ENCODE data around the gene ZDHHC11.
"Not testable (repeated sequence)": the region's sequence is repeated elsewhere in the genome, so short reads cannot be mapped to it uniquely, and the experiment has no call there.

ZDHHC11 gene

DNA sequence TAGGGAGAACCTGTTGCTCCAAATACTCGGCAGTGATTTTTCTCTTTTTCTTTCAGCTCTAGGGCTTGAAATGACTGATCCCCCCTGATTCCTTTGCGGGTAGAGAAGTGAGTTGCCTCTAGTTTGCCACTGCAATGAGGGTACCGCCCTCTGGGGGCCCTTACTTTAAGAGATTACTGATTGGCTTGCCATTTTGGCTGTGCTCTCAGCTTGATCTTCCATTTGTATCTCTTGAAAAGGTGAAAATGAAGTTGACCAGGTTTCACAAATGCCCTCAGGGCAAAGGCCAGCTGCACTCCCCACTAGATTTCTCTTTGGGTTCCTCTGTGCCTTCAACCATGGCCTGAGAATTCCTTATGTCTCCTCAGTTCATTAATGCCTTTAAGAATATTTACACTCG is 52.8 kb downstream of the ZDHHC11 start:
- DNase-seq: not testable (repeated sequence)

DNA sequence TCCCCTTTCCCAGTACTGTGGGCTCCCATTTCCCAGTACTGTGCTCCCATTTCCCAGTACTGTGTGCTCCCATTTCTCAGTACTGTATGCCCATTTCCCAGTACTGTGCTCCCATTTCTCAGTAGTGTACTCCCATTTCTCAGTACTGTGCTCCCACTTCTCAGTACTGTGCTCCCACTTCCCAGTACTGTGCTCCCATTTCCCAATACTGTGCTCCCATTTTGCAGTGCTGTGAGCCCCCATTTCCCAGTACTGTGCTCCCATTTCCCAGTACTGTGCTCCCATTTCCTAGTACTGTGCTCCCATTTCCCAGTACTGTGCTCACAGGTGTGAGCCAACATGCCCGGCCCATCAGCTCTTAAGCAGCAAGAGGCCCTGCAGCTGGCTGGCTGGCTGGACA is 54.9 kb downstream of the ZDHHC11 start:
- DNase-seq: not testable (repeated sequence)

DNA sequence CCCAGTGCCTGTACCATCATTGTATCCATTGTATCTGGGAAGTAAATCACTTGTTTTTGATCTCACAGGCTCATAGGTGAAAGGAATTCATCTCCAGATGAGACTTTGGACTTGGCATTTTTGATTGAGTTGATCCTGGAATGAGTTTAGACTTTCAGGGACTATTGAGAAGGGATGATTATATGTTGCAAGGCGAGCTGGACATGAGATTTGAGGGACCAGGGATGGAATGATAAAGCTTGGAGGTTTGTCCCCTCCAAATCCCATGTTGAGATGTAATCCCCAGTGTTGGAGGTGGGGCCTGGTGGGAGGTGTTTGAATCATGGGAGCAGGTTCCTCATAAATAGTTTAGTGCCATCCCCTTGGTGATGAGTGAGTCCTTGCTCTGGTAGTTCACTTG is 55.8 kb downstream of the ZDHHC11 start:
- not testable (repeated sequence) for DNase-seq

DNA sequence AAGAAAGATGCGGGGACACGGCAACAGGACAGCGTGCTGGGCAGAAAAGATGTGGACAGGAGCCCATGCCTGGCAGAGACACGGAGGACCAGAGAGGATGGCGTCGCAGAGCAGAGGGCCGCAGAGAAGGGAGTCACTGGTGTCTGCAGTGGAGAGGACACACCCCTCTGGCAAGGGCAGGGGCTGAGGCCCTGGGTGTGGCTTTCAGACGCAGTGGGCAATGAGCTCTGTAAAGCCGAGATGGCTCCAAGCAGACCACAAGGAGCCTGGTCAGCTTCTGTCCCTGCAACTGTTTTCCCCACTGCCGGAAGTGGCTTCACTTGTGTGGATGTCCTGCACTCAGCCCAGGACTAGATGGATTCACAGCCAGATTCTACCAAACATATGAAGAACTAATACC is 62.1 kb downstream of the ZDHHC11 start:
- not testable (repeated sequence) for DNase-seq

DNA sequence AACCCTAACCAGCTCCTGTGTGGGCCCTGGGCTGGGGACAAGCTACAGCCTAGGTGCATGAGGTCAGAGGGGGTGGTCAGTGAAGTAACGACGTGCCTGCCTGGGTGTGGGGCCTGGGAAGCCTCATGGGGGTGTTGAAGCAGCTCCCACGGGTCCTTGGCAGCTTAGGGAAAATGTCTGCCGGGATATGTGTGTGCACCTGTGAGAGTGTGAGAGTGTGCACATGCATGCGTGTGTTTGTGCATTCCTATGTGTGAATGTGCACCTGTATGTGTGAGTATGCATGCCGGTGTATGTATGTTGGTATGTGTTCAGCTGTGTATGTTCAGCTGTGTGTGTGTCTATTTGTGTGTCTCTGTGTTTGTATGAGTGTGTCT is 62.9 kb downstream of the ZDHHC11 start:
- not testable (repeated sequence) for DNase-seq

DNA sequence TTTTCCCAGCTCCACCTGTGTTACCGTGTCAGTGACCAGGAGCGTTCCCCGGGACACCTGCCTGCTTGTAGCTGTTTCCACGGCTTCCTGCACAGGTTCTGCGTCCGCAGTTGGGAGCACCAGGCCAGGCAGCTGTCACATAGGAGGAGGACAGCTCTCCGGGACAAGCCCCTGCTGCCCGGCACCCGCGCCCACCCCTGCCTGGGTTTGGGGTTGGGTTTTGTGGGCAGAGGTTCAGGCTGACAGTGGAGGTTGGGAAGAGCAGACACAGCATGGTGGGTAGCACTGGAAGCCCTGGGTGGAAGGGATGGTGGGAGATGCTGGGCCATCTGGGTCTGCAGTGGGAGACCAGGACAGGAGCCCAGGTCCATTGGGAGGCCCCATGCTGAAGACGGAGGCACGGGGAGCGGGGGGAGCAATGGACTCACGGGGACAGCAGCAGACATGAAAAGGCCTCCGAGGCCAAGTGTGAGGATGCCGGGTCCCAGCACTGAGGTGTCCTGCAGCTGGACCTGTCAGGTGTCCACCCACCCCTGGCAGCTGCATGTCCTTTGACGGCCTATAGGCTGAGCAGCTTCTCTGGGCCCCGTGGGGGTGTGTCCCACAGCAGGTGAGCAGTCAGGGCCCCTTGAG is 63.4 kb downstream of the ZDHHC11 start:
- DNase-seq: not testable (repeated sequence)

DNA sequence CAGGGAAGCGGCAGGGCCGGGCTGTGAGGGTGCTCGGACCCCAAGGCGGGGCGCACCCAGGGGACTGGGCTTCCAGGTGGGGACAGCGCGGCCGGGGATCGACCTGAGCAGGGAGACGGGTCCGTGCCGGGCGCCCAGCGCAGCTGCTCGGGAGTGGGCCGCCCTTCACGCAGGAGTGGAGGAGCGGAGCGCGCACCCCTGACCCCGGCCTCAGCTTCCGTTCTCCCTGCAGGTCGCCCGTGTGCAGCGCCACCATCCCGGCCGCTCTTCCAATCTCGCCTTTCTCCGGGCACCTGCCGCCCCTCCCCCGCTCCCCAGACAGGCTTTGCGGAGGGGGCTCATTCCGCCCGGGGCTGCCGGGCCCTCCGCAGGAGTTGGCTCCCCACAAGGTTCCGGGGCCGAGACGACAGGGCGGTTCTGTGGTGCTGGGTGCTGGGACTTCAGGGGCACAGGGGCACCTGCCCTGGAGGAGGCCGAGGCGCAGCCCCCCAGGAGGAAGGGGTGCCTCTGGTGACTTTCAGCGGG is 65.5 kb downstream of the ZDHHC11 start:
- DNase-seq: not testable (repeated sequence)

DNA sequence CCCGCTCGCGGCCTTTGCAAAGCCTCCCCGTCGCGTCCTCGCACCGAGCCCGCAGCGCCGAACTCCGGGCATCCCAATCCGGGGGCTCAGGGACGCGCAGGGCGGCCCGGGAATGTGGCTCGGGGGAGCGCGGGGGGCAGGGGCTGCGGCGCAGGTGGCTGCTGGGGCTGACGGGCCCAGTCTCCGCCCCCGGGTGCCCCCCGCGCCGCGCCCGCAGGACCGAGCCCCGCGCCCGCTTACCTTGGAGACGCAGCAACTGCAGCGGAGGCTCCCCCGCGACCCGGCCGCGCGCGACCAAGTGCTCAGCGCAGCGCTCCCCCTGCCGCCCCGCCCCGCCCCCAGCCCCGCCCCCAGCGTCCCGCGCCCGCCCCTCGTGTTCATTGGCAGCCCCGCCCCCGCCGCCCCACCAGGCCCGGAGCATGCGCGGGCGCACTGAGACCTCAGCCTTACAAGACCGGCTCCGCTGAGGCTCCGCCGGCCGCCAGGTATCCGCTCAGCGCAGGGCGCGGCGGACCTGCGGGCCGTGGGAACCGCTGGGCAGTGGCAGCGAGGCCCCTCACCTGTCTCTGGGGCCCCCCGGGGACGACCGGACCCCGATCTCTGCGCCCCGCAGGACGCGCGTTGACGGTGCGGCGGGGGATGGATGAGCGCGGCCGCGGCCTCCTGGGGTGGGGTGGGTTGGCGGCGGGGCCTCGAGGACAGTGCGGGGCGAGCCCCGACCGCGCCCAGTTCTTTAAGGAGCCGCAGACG is 66.2 kb downstream of the ZDHHC11 start, which contains the start of gene ZDHHC11B:
TSS of gene ZDHHC11B (minus strand) at position 302 of the 750 bp plus-strand sequence. CDS start 17,810 bp downstream, outside the sequence.
- DNase-seq: peak; percentile 1

DNA sequence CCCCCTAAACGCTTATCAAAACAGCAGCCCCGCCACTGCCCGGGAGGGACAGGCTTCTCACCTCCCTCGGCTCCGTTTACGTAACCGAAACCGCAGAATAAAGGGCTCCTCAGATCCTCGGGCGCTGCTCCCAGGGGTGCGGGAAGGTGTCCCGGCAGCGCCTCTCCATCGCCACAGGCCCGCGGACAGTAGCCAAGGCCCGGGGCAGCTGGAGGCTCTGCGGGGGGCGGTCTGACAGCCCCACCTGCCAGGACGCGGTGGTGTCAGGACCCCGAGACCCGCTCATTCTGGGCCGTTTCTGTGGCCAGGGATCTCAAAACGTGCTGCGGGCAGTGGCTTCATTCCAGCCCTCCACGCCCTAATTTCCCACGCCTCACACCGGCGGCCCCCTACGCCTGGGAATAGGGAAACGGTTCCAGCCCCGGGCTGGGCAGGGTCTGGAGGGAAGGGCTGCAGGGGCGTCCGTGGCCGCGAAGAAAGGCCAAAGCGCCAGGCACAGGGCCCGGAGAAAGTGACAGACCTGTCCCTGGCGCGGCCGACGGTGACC is 66.8 kb downstream of the ZDHHC11 start:
- DNase-seq: not testable (repeated sequence)

DNA sequence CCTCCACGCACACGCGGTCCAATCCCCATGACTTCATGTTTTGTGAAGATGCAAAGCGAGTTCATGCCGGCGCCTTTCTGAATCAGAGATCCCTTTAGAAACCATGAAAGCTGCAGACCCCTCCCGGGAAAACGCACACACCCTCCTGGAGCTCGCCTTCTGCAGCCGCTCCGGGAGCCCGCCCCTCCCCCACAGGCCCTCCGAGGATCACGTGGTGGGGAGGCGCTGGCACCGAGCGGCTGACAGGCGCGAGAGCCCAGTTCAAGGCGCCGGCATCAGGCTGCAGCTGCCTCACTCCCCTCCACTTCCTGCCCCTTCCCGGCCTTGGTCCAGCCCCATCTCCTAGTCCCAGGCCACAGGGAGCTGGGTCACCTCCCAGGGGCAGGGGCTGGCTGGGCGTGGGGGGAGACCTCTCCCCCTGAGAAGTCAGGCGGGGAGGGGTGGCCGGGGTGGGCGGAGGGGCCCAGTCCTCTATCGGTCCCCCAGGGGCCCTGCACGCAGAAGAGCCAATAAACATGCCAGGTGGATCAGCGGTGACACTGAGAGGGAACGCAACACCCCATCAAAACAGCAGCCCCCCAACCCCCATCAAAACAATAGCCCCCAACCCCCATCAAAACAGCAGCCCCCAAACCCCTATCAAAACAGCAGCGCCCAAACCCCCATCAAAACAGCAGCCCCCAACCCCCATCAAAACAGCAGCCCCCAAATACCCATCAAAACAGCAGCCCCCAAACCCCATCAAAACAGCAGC is 67.6 kb downstream of the ZDHHC11 start:
- not testable (repeated sequence) for DNase-seq

DNA sequence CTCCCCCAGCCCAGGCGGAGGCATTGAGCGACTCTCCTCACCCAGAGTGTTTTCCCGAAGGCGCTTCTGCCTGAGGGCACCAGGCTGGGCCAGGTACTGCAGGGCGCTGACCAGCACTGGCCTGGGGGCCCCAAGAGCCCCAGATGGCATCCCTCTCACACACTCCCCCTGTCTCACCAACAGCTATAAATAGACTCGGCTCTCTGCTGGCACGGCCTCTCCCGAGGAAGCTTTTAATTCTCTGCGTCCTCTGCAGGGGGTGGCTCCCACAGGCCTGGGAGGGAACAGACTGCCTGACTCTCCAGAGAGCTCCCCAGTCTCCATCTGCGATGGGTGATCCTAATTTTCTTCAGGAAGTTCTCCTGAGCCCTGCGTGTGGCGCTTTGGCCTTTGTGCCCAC is 68.4 kb downstream of the ZDHHC11 start:
- DNase-seq: not testable (repeated sequence)

DNA sequence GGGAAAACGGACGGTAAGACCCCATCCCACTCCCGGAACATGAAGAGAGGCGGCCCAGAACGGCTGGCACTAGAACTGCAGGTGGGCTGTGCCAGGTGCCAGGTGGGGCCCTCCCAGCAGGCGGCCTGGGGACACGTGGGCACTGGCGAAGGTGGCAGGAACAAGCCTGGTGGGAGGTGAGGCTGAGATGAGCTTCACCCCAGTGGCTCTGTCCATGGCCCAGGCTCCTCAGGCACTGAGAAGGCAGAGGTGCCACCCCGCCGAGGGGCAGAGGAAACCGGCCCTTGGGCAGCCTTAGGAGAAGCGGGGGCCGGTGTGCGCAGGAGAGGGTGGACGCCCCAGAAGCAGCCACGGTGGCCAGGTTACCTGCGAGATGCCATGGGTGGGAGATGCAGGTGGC is 70.2 kb downstream of the ZDHHC11 start:
- DNase-seq: not testable (repeated sequence)

DNA sequence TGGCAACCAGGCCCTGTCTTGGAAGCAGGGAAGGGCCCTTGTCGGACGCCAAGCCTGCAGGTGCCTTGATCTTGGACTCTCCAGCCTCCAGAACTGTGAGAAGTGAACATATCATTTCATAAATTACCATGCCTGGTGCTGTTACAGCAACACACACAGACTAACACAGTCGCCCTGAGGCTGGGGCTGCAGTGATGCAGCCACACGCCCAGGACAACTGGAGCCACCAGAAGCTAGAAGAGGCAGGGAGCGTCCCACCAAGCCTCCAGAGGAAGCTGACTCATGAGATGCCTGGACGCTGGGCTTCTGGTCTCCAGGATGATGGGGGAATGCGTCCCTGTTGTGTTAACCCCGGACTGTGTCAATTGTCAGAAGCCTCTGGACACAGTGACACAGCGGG is 71.8 kb downstream of the ZDHHC11 start:
- DNase-seq: not testable (repeated sequence)

DNA sequence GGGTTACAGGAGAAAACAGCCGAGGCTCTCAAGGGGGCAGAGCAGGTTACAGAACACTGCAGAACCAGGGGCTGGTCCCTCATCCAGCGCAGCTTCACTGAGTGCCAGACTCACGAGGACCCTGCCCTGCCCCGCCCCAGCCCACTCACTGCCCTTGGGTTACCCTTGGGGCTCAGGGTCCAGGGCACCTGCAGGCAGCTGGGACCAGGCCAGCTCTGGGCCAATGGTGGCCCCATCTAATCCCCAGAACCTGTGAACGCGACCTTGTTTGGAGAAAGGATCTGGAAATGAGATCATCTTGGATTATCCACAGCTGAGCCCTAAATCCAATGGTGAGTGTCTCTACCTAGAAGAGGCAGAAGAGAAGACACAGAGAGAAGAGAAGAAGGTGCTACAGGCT is 72.4 kb downstream of the ZDHHC11 start:
- not testable (repeated sequence) for DNase-seq

DNA sequence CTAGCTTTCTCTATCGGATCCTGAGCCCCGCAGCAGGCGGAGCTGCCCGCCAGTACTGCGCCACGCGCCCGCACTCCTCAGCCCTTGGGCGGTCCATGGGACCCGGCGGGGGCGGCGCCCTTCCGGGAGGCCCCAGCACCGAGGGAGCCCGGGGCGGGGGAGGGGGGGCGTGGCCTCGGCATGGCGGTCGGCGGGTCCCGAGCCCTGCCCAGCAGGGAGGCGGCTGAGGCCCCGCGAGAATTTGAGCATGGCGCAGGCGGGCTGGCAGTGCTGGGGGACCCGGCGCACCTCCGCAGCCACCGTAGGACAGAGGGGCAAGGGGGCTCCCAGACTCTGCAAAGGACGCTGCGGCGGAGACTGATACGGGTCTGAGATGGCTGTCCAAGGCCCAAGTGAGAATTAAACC is 73.0 kb downstream of the ZDHHC11 start:
- no peak for DNase-seq

DNA sequence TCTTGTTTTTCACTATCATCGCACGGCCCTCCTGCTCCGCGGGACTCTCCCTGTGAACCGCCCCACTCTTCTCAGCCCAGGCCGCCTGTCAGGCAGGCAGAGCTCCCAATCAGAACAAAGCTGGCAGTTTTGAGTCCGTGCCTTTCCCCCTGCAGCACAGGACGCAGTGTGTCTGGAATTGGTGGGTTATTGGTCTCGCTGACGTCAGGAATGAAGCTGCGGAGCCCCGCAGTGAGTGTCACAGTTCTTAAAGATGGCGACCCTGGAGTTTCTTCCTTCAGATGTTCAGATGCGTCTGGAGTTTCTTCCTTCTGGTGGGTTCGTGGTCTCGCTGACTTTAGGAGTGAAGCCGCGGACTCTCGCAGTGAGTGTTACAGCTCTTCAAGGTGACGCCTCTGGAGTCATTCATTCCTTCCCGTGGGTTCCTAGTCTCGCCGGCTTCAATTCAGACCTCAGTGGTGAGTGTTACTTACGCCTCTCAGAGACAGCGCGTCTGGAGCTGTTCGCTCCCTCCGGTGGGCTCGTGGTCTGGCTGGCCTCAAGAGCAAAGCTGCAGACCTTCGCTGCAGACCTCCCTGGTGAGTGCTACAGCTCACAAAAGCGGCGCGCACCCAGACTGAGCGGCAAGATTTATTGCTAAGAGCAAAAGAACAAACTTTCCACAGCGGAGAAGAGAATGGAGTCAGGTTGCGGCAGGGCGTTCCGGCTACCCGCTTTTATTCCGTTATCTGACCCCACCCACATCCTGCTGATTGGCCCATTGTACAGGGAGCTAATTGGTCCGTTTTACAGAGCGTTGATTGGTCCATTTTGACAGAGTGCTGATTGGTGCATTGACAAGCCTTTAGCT is 73.7 kb downstream of the ZDHHC11 start:
- DNase-seq: no peak

DNA sequence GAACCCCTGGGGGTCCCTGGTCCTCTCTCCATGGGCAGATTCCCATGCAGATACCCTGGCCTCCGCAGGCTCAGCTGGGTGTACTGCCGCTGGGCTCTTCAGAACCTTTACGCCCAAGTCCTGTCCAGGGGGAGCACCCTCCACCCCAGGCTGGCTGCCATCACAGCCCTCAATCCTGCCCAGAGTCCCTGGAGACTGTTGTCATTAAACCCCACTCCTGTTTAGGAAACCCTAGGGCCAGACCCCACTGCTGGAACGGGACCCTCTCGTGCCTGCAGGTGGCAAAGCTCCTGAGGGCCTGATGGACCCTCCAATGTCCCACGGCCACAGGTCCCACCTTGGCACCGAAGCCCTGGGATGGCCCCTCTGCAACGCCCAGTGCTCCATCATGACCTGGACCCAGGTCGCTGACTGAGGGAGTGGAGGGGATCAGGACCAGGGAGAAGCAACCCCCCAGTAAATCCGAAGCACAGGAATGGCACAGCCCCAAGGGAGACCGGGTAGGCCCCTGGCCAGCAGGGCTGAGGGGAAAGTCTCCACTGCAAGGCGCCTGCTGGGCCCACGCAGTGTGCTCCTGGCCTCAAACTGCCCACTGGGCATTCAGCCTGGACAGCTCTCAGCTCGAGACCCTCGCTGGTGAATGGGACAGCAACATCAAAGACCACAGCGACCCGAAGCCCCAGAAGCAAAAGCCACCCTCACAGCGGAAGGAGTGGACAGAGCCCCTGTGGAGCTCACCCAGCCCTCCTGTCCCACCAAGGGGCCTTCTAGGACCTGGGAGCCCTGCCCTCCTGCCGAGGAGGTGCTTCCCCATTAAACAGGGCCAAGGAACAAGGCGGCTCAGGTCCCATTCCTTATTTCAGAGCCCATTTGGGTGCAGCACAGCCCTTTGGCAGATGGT is 74.6 kb downstream of the ZDHHC11 start:
- DNase-seq: no peak

DNA sequence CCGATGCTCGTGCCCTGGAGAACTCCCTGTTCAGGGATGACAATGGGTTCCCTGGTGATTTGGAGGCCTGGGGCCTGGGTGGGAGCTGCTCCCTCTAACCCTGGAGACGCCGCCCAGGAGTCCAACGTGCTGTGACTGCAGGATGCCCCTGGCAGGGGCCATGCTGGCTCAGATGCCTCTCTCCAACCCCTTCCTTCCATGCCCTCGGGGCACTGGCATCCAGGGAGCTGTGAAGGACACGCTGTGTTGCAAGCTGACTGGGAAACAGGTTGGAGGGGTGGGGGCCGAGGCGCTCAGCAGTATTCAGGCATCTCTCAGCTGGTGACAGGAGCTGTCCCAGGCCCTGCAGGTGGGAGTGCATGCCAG is 75.2 kb downstream of the ZDHHC11 start:
- DNase-seq: not testable (repeated sequence)

DNA sequence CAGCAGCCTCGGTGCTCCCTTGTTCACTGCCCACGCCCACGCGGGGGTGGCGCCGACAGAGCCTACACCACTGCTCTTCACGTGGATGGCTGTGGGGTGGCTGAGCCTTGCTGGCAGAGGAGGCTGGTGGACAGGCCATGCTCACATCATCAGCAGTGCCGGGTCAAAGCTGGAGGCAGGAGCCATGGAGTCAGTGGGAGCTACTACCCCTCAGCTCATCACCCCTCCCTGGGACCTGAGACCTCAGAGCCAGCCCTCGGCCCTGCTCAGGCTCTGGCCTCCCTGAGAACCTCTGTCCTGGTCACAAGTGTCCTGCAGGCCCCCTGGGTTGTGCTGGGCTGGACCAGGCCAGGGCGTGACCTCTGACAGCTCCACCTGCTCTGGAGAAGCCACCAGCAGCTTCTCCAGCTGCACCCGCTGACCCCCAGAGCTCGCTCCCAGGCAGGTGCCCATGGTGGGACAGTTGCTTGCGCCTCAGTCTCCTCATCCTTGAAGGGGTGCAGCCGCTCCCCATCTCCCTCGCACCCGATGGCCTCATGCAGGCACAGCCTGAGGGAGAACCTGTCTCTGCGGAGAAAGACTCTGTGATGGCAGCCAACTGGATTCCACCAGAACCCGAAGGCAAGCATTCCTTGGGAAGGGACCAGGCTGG is 75.8 kb downstream of the ZDHHC11 start:
- DNase-seq: not testable (repeated sequence)

DNA sequence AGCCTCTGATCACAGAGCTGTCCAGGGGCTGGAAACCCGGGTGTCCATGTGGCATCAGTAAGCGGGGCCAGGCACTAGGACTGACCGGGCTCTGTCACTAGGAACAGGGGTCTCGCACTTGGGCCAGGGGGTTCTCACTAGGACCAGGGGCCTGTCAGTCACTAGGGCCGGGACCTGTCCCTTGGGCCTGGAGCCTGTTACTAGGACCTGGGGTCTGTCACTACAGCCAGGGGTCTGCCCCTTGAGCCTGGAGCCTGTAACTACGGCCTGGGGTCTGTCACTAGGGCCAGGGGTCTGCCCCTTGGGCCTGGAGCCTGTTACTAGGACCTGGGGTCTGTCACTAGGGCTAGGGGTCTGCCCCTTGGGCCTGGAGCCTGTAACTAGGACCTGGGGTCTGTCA is 76.5 kb downstream of the ZDHHC11 start:
- not testable (repeated sequence) for DNase-seq

All from NCI-H1436 treated with DMSO at 0.1 percent for 48 hours (cell line).